Cardiac muscle cell (in vitro differentiated cells and primary cell): ENCODE results near the gene CPEB1. TPM values are rescaled to one million over a fixed set of nuclear protein-coding genes. Genes with fewer than 3 reads are reported as not detected.

Experiments
- DNase-seq, 2 donors: peaks; one replicate each; pipeline versions ENCODE4 v3.0.0 to v3.0.0-alpha.2; 2010 to 2017; ENCODE audit warnings: low read depth in 1 of 2, low spot score in 1 of 2
- H3K27ac ChIP-seq: fragments of 200-600 bp; sonication (generic); 2 replicates; pipeline ENCODE4 v1.5.1; 2016
- H3K27me3 ChIP-seq: fragments of 200-600 bp; sonication (generic); 2 replicates; pipeline ENCODE4 v1.6.0; 2016; ENCODE audit warnings: control low read depth
- H3K36me3 ChIP-seq: fragments of 200-600 bp; sonication (generic); 2 replicates; pipeline ENCODE4 v1.5.1; 2016; ENCODE audit warnings: control low read depth
- H3K4me1 ChIP-seq: fragments of 200-600 bp; sonication (generic); 2 replicates; pipeline ENCODE4 v1.8.1; 2017; ENCODE audit warnings: low read depth, mild to moderate bottlenecking, mixed run types
- H3K4me3 ChIP-seq: fragments of 200-600 bp; sonication (generic); 2 replicates; pipeline ENCODE4 v1.5.1; 2016; ENCODE audit warnings: mild to moderate bottlenecking
- H3K9me3 ChIP-seq: fragments of 200-600 bp; sonication (generic); 2 replicates; pipeline ENCODE4 v1.5.1; 2017; ENCODE audit warnings: low read depth, mild to moderate bottlenecking, control low read depth
- CTCF ChIP-seq: IDR thresholded peaks from 2 replicates; pipeline ENCODE4 v1.5.1; 2012; ENCODE audit warnings: low read depth, mild to moderate bottlenecking, low read length
- polyA plus RNA-seq: library from polyadenylated mRNA; unstranded; fragments of >200 nt; fragmentation: Nextera tagmentation; extraction: Ambion mirVana; gene quantifications from 2 replicates; pipeline ENCODE4 v1.2.1, GENCODE V29; 2016
- total RNA-seq: library from RNA; depleted of rRNA; stranded (reverse); fragments of >200 nt; gene quantifications from 2 replicates; pipeline ENCODE4 v1.2.3, GENCODE V29; 2016

CPEB1 gene
- total and polyA plus RNA-seq, 2 experiments from 2014 or later, result 1.9 to 2.3 TPM

GRCh38 chr15:82630033-82630432, 17.1 kb downstream of the CPEB1 start:
- DNase-seq, result no peak
- Histone ChIP-seq H3K9me3 (no peaks in the 10 kb centered on the region), H3K27ac (no peak overlapping the region), H3K4me1 (no peaks in the 10 kb centered on the region), H3K4me3 (no peak overlapping the region), H3K36me3 (no peaks in the 10 kb centered on the region), H3K27me3 (peaks cover 9% of the 10 kb centered on the region)
- no peak for TF ChIP-seq CTCF

- Histone ChIP-seq H3K4me3 (no peak overlapping the region), H3K36me3 (no peaks in the 10 kb centered on the region), H3K27me3 (no peaks in the 10 kb centered on the region), H3K27ac (no peak overlapping the region), H3K4me1 (no peaks in the 10 kb centered on the region), H3K9me3 (no peaks in the 10 kb centered on the region)
- no peak for DNase-seq
- no peak for TF ChIP-seq CTCF
Measured at GRCh38 chr15:82625136-82625535, 22.0 kb downstream of the CPEB1 start.

- TF ChIP-seq CTCF, result no peak
- H3K36me3 ChIP-seq, result no peaks in the 10 kb centered on the region
- H3K4me1 ChIP-seq, result no peaks in the 10 kb centered on the region
Measured at GRCh38 chr15:82624438-82624837, 22.7 kb downstream of the CPEB1 start.

GRCh38 chr15:82624008-82624407, 23.2 kb downstream of the CPEB1 start:
- Histone ChIP-seq H3K36me3 (no peaks in the 10 kb centered on the region), H3K9me3 (no peaks in the 10 kb centered on the region), H3K27me3 (no peaks in the 10 kb centered on the region), H3K4me3 (no peak overlapping the region), H3K4me1 (no peaks in the 10 kb centered on the region), H3K27ac (no peak overlapping the region)
- DNase-seq, result no peak
- no peak for TF ChIP-seq CTCF

More at GRCh38 chr15:82624438-82624837, 22.7 kb downstream of the CPEB1 start:
- Histone ChIP-seq H3K4me3 (no peak overlapping the region), H3K9me3 (no peaks in the 10 kb centered on the region), H3K27ac (no peak overlapping the region), H3K27me3 (no peaks in the 10 kb centered on the region)
- DNase-seq, result no peak

GRCh38 chr15:82621970-82622369, 25.2 kb downstream of the CPEB1 start:
- H3K27me3 ChIP-seq, result peaks cover 10% of the 10 kb centered on the region
- DNase-seq, result no peak
- no peak overlapping the region for H3K4me3 ChIP-seq
- no peaks in the 10 kb centered on the region for H3K36me3 ChIP-seq
- no peak overlapping the region for H3K27ac ChIP-seq
- no peaks in the 10 kb centered on the region for H3K4me1 ChIP-seq
- no peak for TF ChIP-seq CTCF
- no peaks in the 10 kb centered on the region for H3K9me3 ChIP-seq

GRCh38 chr15:82613747-82614146, 33.4 kb downstream of the CPEB1 start:
- H3K9me3 ChIP-seq, result no peaks in the 10 kb centered on the region
- no peaks in the 10 kb centered on the region for H3K4me1 ChIP-seq
- DNase-seq, result no peak
- no peak overlapping the region for H3K4me3 ChIP-seq
- H3K27me3 ChIP-seq, result peaks cover 20% of the 10 kb centered on the region
- H3K27ac ChIP-seq, result no peak overlapping the region
- no peaks in the 10 kb centered on the region for H3K36me3 ChIP-seq
- no peak for TF ChIP-seq CTCF
